ENCODE results near the gene BBOX1. TPM values are rescaled to one million over a fixed set of nuclear protein-coding genes. Genes with fewer than 3 reads are reported as not detected.

Gene BBOX1
- total RNA-seq, 1 experiment from 2014 or later = not detected

- Histone ChIP-seq H3K36me3 (ENCODE audit: control insufficient read depth, insufficient read depth, low read length) (no peaks in the 10 kb centered on the region), H3K4me3 (ENCODE audit: low read depth in 2 of 2, low read length in 2 of 2) (no peak overlapping the region)
- no TSS peak for BruUV-seq (replicated peaks)
Measured at GRCh38 chr11:27011560-27012233, 28.9 kb upstream of the BBOX1 start.

GRCh38 chr11:27012234-27012921 lies 28.2 kb upstream of the BBOX1 start:
- H3K9me3 ChIP-seq (ENCODE audit: control insufficient read depth, insufficient read depth, low read depth, low read length) = no peaks in the 10 kb centered on the region
- no peak overlapping the region for H3K4me3 ChIP-seq (ENCODE audit: low read depth in 2 of 2, low read length in 2 of 2)
- no peaks in the 10 kb centered on the region for H3K36me3 ChIP-seq (ENCODE audit: control insufficient read depth, insufficient read depth, low read length)
- in situ Hi-C loops (cut with HindIII; ENCODE audit: low pct_unique_long_range_greater_than_20kb, low sequenced_read_pairs) (no loop called here), intact Hi-C loops (cut with micrococcal nuclease; ENCODE audit: unreplicated experiment) (no loop called here)
- BruUV-seq (replicated peaks) = no TSS peak
- H3K27ac ChIP-seq (ENCODE audit: low read length) = no peak overlapping the region
- no peaks in the 10 kb centered on the region; the same call in 1 of the 2 replicates for H3K27me3 ChIP-seq (ENCODE audit: control insufficient read depth, insufficient read depth, low read length)
- CTCF ChIA-PET = no interaction called here
- no peaks in the 10 kb centered on the region for H3K4me1 ChIP-seq (ENCODE audit: control insufficient read depth, insufficient read depth, low read length)
- ATAC-seq = no peak
- POLR2A ChIA-PET = no interaction called here
- DNase-seq (ENCODE audit: low read depth, low spot score) = no peak
- TF ChIP-seq REST (IDR thresholded peaks at IDR 0.05; ENCODE audit: insufficient read depth in 1 of 2, low read depth in 2 of 2, low read length in 1 of 2) (no peak), POLR2AphosphoS5 (IDR thresholded peaks at IDR 0.05; ENCODE audit: low read depth, low read length) (no peak), SIN3A (IDR thresholded peaks at IDR 0.05; ENCODE audit: borderline replicate concordance, insufficient read depth, low read depth, low read length) (no peak), TCF7L2 (IDR thresholded peaks at IDR 0.05; ENCODE audit: low read depth, low read length) (no peak)

More at GRCh38 chr11:27011560-27012233, 28.9 kb upstream of the BBOX1 start:
- no peak overlapping the region for H3K27ac ChIP-seq (ENCODE audit: low read length)
- ATAC-seq = no peak
- CTCF ChIA-PET = no interaction called here
- in situ Hi-C loops (cut with HindIII; ENCODE audit: low pct_unique_long_range_greater_than_20kb, low sequenced_read_pairs) = no loop called here
- POLR2A ChIA-PET = no interaction called here
- no peak for DNase-seq (ENCODE audit: low read depth, low spot score)
- TF ChIP-seq POLR2AphosphoS5 (IDR thresholded peaks at IDR 0.05; ENCODE audit: low read depth, low read length) (no peak), SIN3A (IDR thresholded peaks at IDR 0.05; ENCODE audit: borderline replicate concordance, insufficient read depth, low read depth, low read length) (no peak), REST (IDR thresholded peaks at IDR 0.05; ENCODE audit: insufficient read depth in 1 of 2, low read depth in 2 of 2, low read length in 1 of 2) (no peak), TCF7L2 (IDR thresholded peaks at IDR 0.05; ENCODE audit: low read depth, low read length) (no peak), CTCF (IDR thresholded peaks at IDR 0.05) (no peak)
- H3K9me3 ChIP-seq (ENCODE audit: control insufficient read depth, insufficient read depth, low read depth, low read length) = no peaks in the 10 kb centered on the region
- no peaks in the 10 kb centered on the region; the same call in 1 of the 2 replicates for H3K27me3 ChIP-seq (ENCODE audit: control insufficient read depth, insufficient read depth, low read length)
- intact Hi-C loops (cut with micrococcal nuclease; ENCODE audit: unreplicated experiment) = no loop called here
- no peaks in the 10 kb centered on the region for H3K4me1 ChIP-seq (ENCODE audit: control insufficient read depth, insufficient read depth, low read length)
